Measurements from ENCODE around the gene IGSF8. TPM values are rescaled to one million over a fixed set of nuclear protein-coding genes. Genes with fewer than 3 reads are reported as not detected.
A peak's percentile ranks its signal among the peaks of the same experiment; 100 is the strongest.

Gene IGSF8
- total RNA-seq, 3 donors from 2014 or later = 21.0 to 35.7 (median 24.5) TPM

DNA sequence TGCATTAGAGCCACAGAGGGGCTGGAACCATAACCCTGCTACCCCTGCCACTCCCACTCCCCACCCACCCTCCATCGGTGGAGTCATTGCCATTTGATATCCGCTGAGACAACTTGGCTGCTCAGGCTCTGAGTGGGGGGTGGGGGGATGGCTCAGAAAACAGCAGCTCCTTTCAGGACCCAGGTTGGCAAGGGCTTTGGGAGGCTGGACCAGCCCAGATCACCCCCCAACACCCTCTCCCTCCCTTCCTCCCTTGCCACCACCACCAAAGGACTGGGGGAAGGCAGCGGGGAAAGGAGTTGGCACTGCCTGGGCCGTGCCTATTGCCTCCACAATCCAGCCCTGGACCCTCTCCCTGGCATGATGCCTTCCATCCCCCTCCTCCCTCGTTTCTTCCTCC is 30.2 kb downstream of the IGSF8 start:
- Histone ChIP-seq H3K9me3 (no peaks in the 10 kb centered on the region), H3K27me3 (peaks cover 0 to 3% of the 10 kb centered on the region in 2 donors), H3K4me1 (no peaks in the 10 kb centered on the region), H3K36me3 (no peaks in the 10 kb centered on the region), H3K27ac (no peak overlapping the region), H3K4me3 (no peak overlapping the region)
- DNase-seq (ENCODE audit: low spot score in 2 of 2) = no peak
- intact Hi-C loops (cut with DNase I; ENCODE audit: low total_unique reads) = no loop called here
- TF ChIP-seq POLR2AphosphoS5 (IDR thresholded peaks at IDR 0.05) (no peak), POLR2A (IDR thresholded peaks at IDR 0.05) (no peak)
- TF ChIP-seq, protein P1, sequence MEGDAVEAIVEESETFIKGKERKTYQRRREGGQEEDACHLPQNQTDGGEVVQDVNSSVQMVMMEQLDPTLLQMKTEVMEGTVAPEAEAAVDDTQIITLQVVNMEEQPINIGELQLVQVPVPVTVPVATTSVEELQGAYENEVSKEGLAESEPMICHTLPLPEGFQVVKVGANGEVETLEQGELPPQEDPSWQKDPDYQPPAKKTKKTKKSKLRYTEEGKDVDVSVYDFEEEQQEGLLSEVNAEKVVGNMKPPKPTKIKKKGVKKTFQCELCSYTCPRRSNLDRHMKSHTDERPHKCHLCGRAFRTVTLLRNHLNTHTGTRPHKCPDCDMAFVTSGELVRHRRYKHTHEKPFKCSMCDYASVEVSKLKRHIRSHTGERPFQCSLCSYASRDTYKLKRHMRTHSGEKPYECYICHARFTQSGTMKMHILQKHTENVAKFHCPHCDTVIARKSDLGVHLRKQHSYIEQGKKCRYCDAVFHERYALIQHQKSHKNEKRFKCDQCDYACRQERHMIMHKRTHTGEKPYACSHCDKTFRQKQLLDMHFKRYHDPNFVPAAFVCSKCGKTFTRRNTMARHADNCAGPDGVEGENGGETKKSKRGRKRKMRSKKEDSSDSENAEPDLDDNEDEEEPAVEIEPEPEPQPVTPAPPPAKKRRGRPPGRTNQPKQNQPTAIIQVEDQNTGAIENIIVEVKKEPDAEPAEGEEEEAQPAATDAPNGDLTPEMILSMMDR (IDR thresholded peaks at IDR 0.05) = no peak

DNA sequence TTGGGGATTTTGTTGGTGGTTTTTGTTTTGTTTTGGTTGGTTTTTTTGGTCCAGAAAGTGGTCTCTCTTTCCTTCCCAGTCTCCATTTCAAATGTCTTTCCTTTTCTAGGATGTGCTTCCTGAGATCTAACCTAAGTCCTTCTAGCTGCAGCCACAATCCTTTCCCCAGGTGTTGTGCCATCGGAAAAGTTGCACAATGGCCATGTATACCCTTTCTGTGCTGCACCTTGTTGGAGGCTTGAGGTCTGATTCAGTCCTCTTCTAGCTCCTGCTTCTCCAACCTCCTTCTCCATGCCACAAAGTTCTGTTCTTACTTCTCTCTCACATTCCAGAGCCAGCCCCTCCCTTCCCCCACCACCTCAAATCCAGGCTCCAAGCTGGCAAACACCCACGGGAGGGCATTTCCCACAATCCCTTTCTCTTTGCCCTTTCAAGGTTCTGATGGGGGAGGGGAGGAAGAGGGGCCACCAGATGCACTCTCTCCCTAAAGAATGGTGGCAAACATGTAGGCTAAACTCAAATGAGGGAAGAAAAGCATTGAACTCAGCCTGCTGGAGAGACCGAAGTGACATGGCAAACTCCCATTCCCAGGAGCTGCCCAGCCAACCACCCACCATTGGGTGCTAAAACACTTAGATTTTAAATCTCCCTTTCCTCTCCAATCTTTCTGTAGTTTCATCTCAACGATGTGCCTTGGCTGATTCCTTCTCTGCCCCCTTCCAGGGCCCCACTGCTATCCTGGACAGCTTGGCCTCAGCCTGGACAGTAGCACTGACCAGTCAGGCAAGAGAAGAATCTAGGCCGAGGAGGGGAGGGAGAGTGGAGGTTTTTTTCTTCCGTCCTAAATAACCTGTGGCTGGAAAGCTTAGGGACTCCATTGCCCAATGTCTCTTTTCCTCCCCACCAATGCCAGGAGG is 31.3 kb downstream of the IGSF8 start:
- H3K27me3 ChIP-seq = peaks cover 0 to 10% of the 10 kb centered on the region in 2 donors
- intact Hi-C loops (cut with DNase I; ENCODE audit: low total_unique reads) = no loop called here
- no peak overlapping the region for H3K27ac ChIP-seq
- no peaks in the 10 kb centered on the region for H3K9me3 ChIP-seq
- no peak overlapping the region for H3K4me3 ChIP-seq
- TF ChIP-seq POLR2AphosphoS5 (IDR thresholded peaks at IDR 0.05) (no peak), POLR2A (IDR thresholded peaks at IDR 0.05) (no peak)
- TF ChIP-seq, protein P1 (IDR thresholded peaks at IDR 0.05) = no peak
- no peak for DNase-seq (ENCODE audit: low spot score in 2 of 2)
- H3K4me1 ChIP-seq = no peaks in the 10 kb centered on the region
- no peaks in the 10 kb centered on the region for H3K36me3 ChIP-seq

DNA sequence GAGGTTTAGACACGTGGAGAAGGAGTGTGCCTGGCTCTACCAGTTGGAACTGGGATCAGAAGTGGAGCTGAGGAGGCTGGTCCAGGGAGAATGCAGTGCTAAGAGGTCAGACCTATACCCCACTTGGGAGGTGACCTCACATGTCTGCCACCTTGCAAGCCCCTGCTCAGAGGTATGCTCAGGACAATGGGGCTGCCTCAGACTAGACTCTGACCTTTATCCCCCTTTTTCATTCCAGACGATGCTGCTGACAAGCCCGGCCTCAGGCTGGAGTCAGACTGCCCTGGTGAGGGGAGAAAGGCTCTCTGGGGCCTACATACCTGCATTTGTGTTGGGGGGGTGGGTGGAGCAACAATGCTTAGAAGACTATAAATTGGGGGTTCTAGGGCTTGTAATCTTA is 33.7 kb downstream of the IGSF8 start:
- intact Hi-C loops (cut with DNase I; ENCODE audit: low total_unique reads) = no loop called here
- Histone ChIP-seq H3K27me3 (peaks cover 0 to 11% of the 10 kb centered on the region in 2 donors), H3K4me3 (no peak overlapping the region), H3K36me3 (no peaks in the 10 kb centered on the region), H3K4me1 (no peaks in the 10 kb centered on the region), H3K9me3 (no peaks in the 10 kb centered on the region), H3K27ac (peak overlapping the region in 1 of 2 donors; percentile 55)
- no peak for DNase-seq (ENCODE audit: low spot score in 2 of 2)
- TF ChIP-seq POLR2A (IDR thresholded peaks at IDR 0.05) = no peak
- TF ChIP-seq POLR2AphosphoS5 (IDR thresholded peaks at IDR 0.05) = no peak
- TF ChIP-seq, protein P1 (IDR thresholded peaks at IDR 0.05) = no peak

DNA sequence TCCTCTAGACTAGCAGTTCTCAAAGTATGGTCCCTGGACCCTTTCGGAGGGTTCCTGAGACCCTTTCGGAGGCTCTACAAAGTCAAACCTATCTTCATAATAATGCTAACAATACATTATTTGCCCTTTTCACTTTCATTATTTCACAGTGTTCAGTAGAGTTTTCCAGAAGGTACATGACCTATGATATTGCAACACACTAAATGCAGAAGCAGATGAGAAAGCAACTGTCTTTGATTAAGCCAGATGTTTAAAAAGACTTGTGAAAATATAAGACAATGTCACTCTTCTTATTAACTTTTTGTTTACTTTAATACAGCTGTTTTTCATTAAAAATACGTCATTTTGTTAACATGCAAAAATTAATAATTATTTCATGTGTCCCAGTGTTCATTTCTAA is 34.3 kb downstream of the IGSF8 start:
- Histone ChIP-seq H3K4me3 (no peak overlapping the region), H3K27ac (no peak overlapping the region), H3K4me1 (no peaks in the 10 kb centered on the region), H3K36me3 (no peaks in the 10 kb centered on the region), H3K27me3 (peaks cover 0 to 11% of the 10 kb centered on the region in 2 donors), H3K9me3 (no peaks in the 10 kb centered on the region)
- intact Hi-C loops (cut with DNase I; ENCODE audit: low total_unique reads) = no loop called here
- TF ChIP-seq, protein P1 (IDR thresholded peaks at IDR 0.05) = no peak
- no peak for TF ChIP-seq POLR2AphosphoS5 (IDR thresholded peaks at IDR 0.05)
- no peak for TF ChIP-seq POLR2A (IDR thresholded peaks at IDR 0.05)
- DNase-seq (ENCODE audit: low spot score in 2 of 2) = no peak

DNA sequence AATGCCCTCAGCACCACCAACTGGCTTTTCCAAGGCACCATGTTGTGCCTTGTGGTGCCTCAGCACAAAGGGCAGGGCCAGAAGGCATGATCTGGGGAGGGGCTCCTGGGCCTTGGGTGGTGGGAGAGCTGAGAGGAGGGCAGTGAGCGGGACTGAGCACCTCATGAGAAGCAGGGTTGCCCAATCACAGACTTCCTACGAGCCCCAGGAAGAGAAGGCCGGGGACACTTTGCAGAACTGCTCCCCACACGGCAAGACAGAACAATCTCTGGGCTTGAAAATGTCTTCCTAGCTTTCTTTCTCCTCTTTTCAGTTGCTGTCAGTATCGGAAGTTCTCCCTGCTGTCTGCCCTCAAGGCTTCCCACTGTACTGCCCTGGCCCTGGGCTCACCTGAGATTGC is 35.2 kb downstream of the IGSF8 start:
- H3K36me3 ChIP-seq = no peaks in the 10 kb centered on the region

More for the DNA sequence above, 35.2 kb downstream of the IGSF8 start:
- TF ChIP-seq POLR2AphosphoS5 (IDR thresholded peaks at IDR 0.05) = no peak
- no peaks in the 10 kb centered on the region for H3K4me1 ChIP-seq
- DNase-seq (ENCODE audit: low spot score in 2 of 2) = no peak
- H3K27ac ChIP-seq = no peak overlapping the region
- peaks cover 0 to 11% of the 10 kb centered on the region in 2 donors for H3K27me3 ChIP-seq
- H3K9me3 ChIP-seq = no peaks in the 10 kb centered on the region
- intact Hi-C loops (cut with DNase I; ENCODE audit: low total_unique reads) = no loop called here
- H3K4me3 ChIP-seq = no peak overlapping the region
